Natural killer cell (primary cell): ENCODE results near the gene BCL6. TPM values are rescaled to one million over a fixed set of nuclear protein-coding genes. Genes with fewer than 3 reads are reported as not detected.

Experiments
- ATAC-seq, 3 donors: fragments of 150-1000 bp in 2 of 3; fragments of 200-7000 bp in 1 of 3; cut with Tn5 transposase; 1 replicate in 1 of 3; 2 replicates in 2 of 3; pipeline ENCODE4 v1.10.0; 2021; ENCODE audit warnings: mild to moderate bottlenecking in 2 of 3, moderate library complexity in 2 of 3
- DNase-seq, 2 donors: peaks; one replicate each; pipeline versions ENCODE4 v3.0.0 to v3.0.0-alpha.2; 2013 to 2021; ENCODE audit warnings: mixed read lengths in 1 of 2
- H3K27ac ChIP-seq: one replicate; pipeline ENCODE4 v1.5.1; 2013; ENCODE audit warnings: mild to moderate bottlenecking, low read length
- H3K27me3 ChIP-seq: one replicate; pipeline ENCODE4 v1.6.1; 2013; ENCODE audit warnings: low read length; ENCODE audit not compliant: control insufficient read depth, insufficient read depth
- H3K36me3 ChIP-seq: one replicate; pipeline ENCODE4 v1.6.1; 2013; ENCODE audit warnings: low read length; ENCODE audit not compliant: control insufficient read depth, insufficient read depth
- H3K4me1 ChIP-seq: one replicate; pipeline ENCODE4 v1.6.1; 2013; ENCODE audit warnings: low read length; ENCODE audit not compliant: control insufficient read depth, insufficient read depth
- H3K4me3 ChIP-seq: one replicate; pipeline ENCODE4 v1.5.1; 2013; ENCODE audit warnings: low read length
- H3K9me3 ChIP-seq: one replicate; pipeline ENCODE4 v1.6.1; 2013; ENCODE audit warnings: low read length; ENCODE audit not compliant: control insufficient read depth, insufficient read depth
- H3K27ac Mint-ChIP-seq, 2 donors: one replicate each; pipeline ENCODE4 v1.8.0; 2022; ENCODE audit warnings: mild to moderate bottlenecking in 2 of 2, mixed read lengths in 2 of 2, moderate library complexity in 1 of 2
- H3K27me3 Mint-ChIP-seq, 2 donors: one replicate each; pipeline ENCODE4 v1.8.0; 2022; ENCODE audit warnings: low read depth in 2 of 2, mixed read lengths in 2 of 2
- H3K36me3 Mint-ChIP-seq: one replicate; pipeline ENCODE4 v1.8.0; 2022; ENCODE audit warnings: mixed read lengths
- H3K4me1 Mint-ChIP-seq, 2 donors: one replicate each; pipeline ENCODE4 v1.8.0; 2022; ENCODE audit warnings: mixed read lengths in 2 of 2
- H3K4me3 Mint-ChIP-seq: one replicate; pipeline ENCODE4 v1.8.0; 2022; ENCODE audit warnings: mild to moderate bottlenecking, moderate library complexity, mixed read lengths
- H3K9me3 Mint-ChIP-seq, 2 donors: one replicate each; pipeline ENCODE4 v1.8.0; 2022; ENCODE audit warnings: mixed read lengths in 2 of 2
- WGBS: methylation state at CpG from one replicate; pipeline ENCODE4 v1.1.7; 2013; ENCODE audit warnings: missing lambda C conversion rate; ENCODE audit not compliant: insufficient coverage; 5-methylcytosine and 5-hydroxymethylcytosine counted together
- intact Hi-C: fragments of 100-400 bp; cut with micrococcal nuclease; formaldehyde crosslinking; loops from one replicate; pipeline ENCODE4 v1.14.2; 2022
- total RNA-seq, 4 donors: library from RNA; stranded (reverse); fragments of 120-200 nt in 1 of 4; gene quantifications; one replicate each; pipeline versions ENCODE4 v1.2.3 to v1.2.4, GENCODE V29; 2013 to 2022
- TF ChIP-seq, protein P1 (sequence below): fragments of 200-600 bp; IDR thresholded peaks from one replicate; pipeline ENCODE4 v1.8.0; 2022; ENCODE audit warnings: antibody characterized with exemption

The BCL6 gene
- total RNA-seq = 10 to 100 TPM; 41.0 to 59.0 (median 45.2) TPM
- 37.7 TPM for total RNA-seq (2013)

DNA sequence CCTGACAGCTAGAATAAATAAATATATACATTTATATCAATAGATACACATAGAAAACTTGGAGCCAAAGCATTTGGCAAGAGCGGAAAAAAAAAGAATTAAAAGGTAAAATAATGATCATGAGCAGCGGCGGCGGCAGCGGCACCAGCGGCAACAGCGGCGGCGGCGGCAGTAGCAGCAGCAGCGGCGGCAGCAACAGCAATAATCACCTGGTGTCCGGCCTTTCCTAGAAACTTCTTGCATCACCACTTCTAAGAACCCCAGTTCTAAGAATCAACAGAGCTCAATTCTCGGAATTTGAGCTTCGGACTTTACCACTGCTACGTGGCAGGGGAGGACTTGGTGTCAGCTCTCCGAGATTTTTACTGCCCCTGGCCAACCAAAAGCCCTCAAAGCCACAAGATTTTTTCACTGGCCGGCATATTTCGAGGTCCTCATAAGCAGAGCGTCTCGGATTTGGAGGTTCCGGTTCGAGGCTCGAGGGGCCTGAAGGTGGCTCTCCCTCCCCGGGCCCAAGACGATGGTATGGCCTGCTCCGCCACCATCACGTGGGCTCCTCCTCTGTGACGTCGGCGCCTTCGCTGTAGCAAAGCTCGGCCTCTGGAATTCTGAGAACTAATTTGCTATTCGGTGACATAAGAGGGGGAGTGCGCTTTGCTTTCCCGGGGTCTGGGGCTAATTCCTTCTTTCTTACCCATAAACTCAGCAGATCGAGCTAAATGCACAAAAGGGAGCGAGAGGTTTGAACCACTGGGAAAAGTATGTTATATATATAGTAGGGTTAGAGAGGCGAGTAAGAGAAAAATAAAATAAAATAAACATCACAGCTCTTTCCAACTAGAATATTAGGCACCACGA, at the start of gene BCL6:
TSS of gene BCL6 (minus strand) at position 268 of the 858 bp plus-strand sequence. CDS start 11,775 bp downstream, outside the sequence.
- H3K27me3 Mint-ChIP-seq = no peaks in the 10 kb centered on the region
- under 1% methylated on average over 32 of the region's 40 CpGs for WGBS
- H3K36me3 Mint-ChIP-seq = peaks cover 7% of the 10 kb centered on the region
- Histone ChIP-seq H3K36me3 (no peaks in the 10 kb centered on the region), H3K4me1 (peaks cover 32% of the 10 kb centered on the region), H3K9me3 (no peaks in the 10 kb centered on the region), H3K27ac (peak within 1 kb of the TSS; percentile 91), H3K4me3 (peak within 1 kb of the TSS; percentile 82), H3K27me3 (no peaks in the 10 kb centered on the region)
- H3K27ac Mint-ChIP-seq = peak within 1 kb of the TSS; percentile 97 to 100
- H3K4me3 Mint-ChIP-seq = peak within 1 kb of the TSS; percentile 99
- ATAC-seq = peak; percentile 69 to 85 (median 75)
- TF ChIP-seq, protein P1, sequence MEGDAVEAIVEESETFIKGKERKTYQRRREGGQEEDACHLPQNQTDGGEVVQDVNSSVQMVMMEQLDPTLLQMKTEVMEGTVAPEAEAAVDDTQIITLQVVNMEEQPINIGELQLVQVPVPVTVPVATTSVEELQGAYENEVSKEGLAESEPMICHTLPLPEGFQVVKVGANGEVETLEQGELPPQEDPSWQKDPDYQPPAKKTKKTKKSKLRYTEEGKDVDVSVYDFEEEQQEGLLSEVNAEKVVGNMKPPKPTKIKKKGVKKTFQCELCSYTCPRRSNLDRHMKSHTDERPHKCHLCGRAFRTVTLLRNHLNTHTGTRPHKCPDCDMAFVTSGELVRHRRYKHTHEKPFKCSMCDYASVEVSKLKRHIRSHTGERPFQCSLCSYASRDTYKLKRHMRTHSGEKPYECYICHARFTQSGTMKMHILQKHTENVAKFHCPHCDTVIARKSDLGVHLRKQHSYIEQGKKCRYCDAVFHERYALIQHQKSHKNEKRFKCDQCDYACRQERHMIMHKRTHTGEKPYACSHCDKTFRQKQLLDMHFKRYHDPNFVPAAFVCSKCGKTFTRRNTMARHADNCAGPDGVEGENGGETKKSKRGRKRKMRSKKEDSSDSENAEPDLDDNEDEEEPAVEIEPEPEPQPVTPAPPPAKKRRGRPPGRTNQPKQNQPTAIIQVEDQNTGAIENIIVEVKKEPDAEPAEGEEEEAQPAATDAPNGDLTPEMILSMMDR = no peak
- intact Hi-C loops = loop anchor here (1.0 to 10.0 kb wide), 4 partner anchors 83 to 439 kb away; partner anchors contain the start of gene LPP
- DNase-seq = peak; percentile 86 to 96
- peaks cover 75 to 81% of the 10 kb centered on the region in 2 donors for H3K4me1 Mint-ChIP-seq
- H3K9me3 Mint-ChIP-seq = no peaks in the 10 kb centered on the region

DNA sequence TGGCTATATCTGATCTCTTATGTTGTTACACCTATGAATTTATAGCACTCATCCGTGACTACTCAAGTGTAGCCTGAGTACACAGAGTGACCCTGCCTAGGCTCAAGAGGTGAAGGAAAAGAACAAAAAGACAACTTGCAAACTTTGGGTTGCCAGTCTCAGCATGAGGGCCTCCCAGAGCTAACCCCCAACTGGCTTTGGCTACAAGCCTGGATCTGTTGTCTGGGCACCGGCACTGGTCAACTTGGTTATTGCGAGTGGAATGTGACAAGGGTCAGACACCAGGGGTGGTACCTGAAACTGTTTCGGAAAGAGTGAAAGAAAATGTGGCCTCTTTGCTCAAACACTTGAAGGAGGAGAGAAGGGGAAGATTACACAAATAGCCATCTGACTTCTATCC, 49.5 kb upstream of the BCL6 start:
- no peaks in the 10 kb centered on the region for H3K9me3 ChIP-seq
- ATAC-seq (no peak), DNase-seq (no peak)
- H3K4me1 ChIP-seq = peaks cover 21% of the 10 kb centered on the region
- H3K27ac ChIP-seq = no peak overlapping the region
- H3K4me3 ChIP-seq = no peak overlapping the region
- WGBS = 96% methylated on average over 4 of the region's 4 CpGs
- Mint-ChIP-seq H3K4me1 (peaks cover 30 to 39% of the 10 kb centered on the region in 2 donors), H3K27ac (no peak overlapping the region), H3K4me3 (no peak overlapping the region), H3K27me3 (peaks cover 4 to 7% of the 10 kb centered on the region in 2 donors), H3K36me3 (no peaks in the 10 kb centered on the region), H3K9me3 (peaks cover 0 to 5% of the 10 kb centered on the region in 2 donors)
- TF ChIP-seq, protein P1 = no peak
- intact Hi-C loops = no loop called here
- H3K27me3 ChIP-seq = no peaks in the 10 kb centered on the region
- H3K36me3 ChIP-seq = no peaks in the 10 kb centered on the region

DNA sequence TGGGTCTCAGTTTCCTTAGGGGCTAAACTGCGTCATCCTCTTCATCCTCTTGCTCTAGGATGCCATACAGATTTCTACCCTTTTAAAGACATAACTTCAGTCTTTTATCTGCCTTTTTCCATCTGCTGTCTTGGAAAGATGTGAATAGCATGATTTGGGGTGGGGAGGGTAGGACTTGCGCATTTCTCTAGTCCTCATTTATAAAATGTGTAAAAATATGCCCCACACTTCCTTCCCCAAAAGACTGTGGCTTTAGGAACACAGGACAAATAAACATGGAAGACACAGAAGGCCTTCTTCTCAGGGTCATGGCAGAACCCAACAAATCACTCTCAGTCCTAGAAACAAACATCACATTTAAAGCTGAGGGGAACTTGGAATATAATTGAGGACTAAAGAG, 48.4 kb upstream of the BCL6 start:
- no peaks in the 10 kb centered on the region for H3K36me3 Mint-ChIP-seq
- ATAC-seq (no peak), DNase-seq (no peak)
- H3K9me3 Mint-ChIP-seq = peaks cover 0 to 4% of the 10 kb centered on the region in 2 donors
- H3K36me3 ChIP-seq = no peaks in the 10 kb centered on the region
- TF ChIP-seq, protein P1 = no peak
- no peak overlapping the region for H3K4me3 Mint-ChIP-seq
- H3K4me1 Mint-ChIP-seq = peaks cover 19 to 32% of the 10 kb centered on the region in 2 donors
- intact Hi-C loops = no loop called here
- H3K27me3 Mint-ChIP-seq = peaks cover 4 to 7% of the 10 kb centered on the region in 2 donors
- H3K27ac Mint-ChIP-seq = no peak overlapping the region
- peaks cover 11% of the 10 kb centered on the region for H3K4me1 ChIP-seq
- H3K27ac ChIP-seq = no peak overlapping the region
- no peaks in the 10 kb centered on the region for H3K27me3 ChIP-seq
- WGBS = 100% methylated on average over 1 of the region's 2 CpGs
- no peak overlapping the region for H3K4me3 ChIP-seq
- no peaks in the 10 kb centered on the region for H3K9me3 ChIP-seq
